Hepatocyte (in vitro differentiated cells): Measurements from ENCODE around the gene NUCKS1. TPM values are rescaled to one million over a fixed set of nuclear protein-coding genes. Genes with fewer than 3 reads are reported as not detected.

Source experiments
- DNase-seq: peaks from one replicate; pipeline ENCODE4 v3.0.0-alpha.2; 2016; ENCODE audit warnings: low spot score
- H2AFZ ChIP-seq: fragments of 200-600 bp; sonication (generic); 2 replicates; pipeline ENCODE4 v1.6.0; 2016; ENCODE audit warnings: antibody characterized with exemption, mild to moderate bottlenecking
- H3K27ac ChIP-seq: fragments of 200-600 bp; sonication (generic); 2 replicates; pipeline ENCODE4 v1.5.1; 2016; ENCODE audit warnings: mild to moderate bottlenecking
- H3K27me3 ChIP-seq: fragments of 200-600 bp; sonication (generic); 2 replicates; pipeline ENCODE4 v1.6.1; 2016
- H3K36me3 ChIP-seq: fragments of 200-600 bp; sonication (generic); replicated peaks from 2 replicates; pipeline ENCODE4 v1.5.1; 2016; ENCODE audit warnings: low read depth; ENCODE audit not compliant: insufficient read depth
- H3K4me1 ChIP-seq: fragments of 200-600 bp; sonication (generic); 2 replicates; pipeline ENCODE4 v1.5.1; 2016; ENCODE audit warnings: mild to moderate bottlenecking, moderate library complexity; ENCODE audit not compliant: insufficient read depth
- H3K4me2 ChIP-seq: fragments of 200-600 bp; sonication (generic); 2 replicates; pipeline ENCODE4 v1.6.0; 2016
- H3K4me3 ChIP-seq: fragments of 200-600 bp; sonication (generic); 2 replicates; pipeline ENCODE4 v1.5.1; 2016; ENCODE audit warnings: mild to moderate bottlenecking
- H3K79me2 ChIP-seq: fragments of 200-600 bp; sonication (generic); 2 replicates; pipeline ENCODE4 v1.6.0; 2017; ENCODE audit warnings: mild to moderate bottlenecking
- H3K9me2 ChIP-seq: fragments of 200-600 bp; sonication (generic); replicated peaks from 2 replicates; pipeline ENCODE4 v1.6.0; 2017; ENCODE audit warnings: mild to moderate bottlenecking; ENCODE audit not compliant: insufficient read depth
- H3K9me3 ChIP-seq: fragments of 200-600 bp; sonication (generic); 2 replicates; pipeline ENCODE4 v1.5.1; 2016; ENCODE audit warnings: low read depth, mild to moderate bottlenecking
- H4K20me1 ChIP-seq: fragments of 200-600 bp; sonication (generic); 2 replicates; pipeline ENCODE4 v1.6.0; 2016; ENCODE audit warnings: mild to moderate bottlenecking; ENCODE audit not compliant: insufficient read depth, poor library complexity, severe bottlenecking
- CTCF ChIP-seq: fragments of 200-600 bp; sonication (generic); IDR thresholded peaks from 2 replicates; pipeline ENCODE4 v1.5.1; 2016; ENCODE audit warnings: antibody characterized with exemption, mild to moderate bottlenecking; ENCODE audit not compliant: poor library complexity
- EZH2 ChIP-seq: fragments of 200-600 bp; sonication (generic); IDR thresholded peaks from 2 replicates; pipeline ENCODE4 v1.6.1; 2016; ENCODE audit warnings: antibody characterized with exemption, mild to moderate bottlenecking, borderline replicate concordance
- EZH2phosphoT487 ChIP-seq: fragments of 200-600 bp; sonication (generic); IDR thresholded peaks from one replicate; pipeline ENCODE4 v1.6.1; 2018; ENCODE audit warnings: antibody characterized with exemption, mild to moderate bottlenecking, low read depth, moderate library complexity; ENCODE audit not compliant: unreplicated experiment, severe bottlenecking
- WGBS: methylation state at CpG from one replicate; pipeline ENCODE4 v1.1.6; 2016; ENCODE audit warnings: low lambda C conversion rate; ENCODE audit errors: missing lambda C conversion rate; 5-methylcytosine and 5-hydroxymethylcytosine counted together
- polyA plus RNA-seq: library from polyadenylated mRNA; unstranded; fragments of >200 nt; fragmentation: Nextera tagmentation; extraction: Ambion mirVana; gene quantifications from 2 replicates; pipeline ENCODE4 v1.2.1, GENCODE V29; 2016
- total RNA-seq: library from RNA; depleted of rRNA; stranded (reverse); fragments of >200 nt; gene quantifications from 2 replicates; pipeline ENCODE4 v1.2.3, GENCODE V29; 2014

The NUCKS1 gene
- total and polyA plus RNA-seq, 2 experiments from 2014 or later = 28.4 to 143 TPM

- WGBS = 79% methylated on average over 3 of the region's 3 CpGs
- no peaks in the 10 kb centered on the region for H3K9me2 ChIP-seq
- DNase-seq = no peak
- H3K27ac ChIP-seq = no peak overlapping the region
- TF ChIP-seq CTCF (no peak), EZH2phosphoT487 (no peak), EZH2 (no peak)
- no peaks in the 10 kb centered on the region for H3K4me1 ChIP-seq
- H3K9me3 ChIP-seq = no peaks in the 10 kb centered on the region
- H3K79me2 ChIP-seq = no peaks in the 10 kb centered on the region
- no peaks in the 10 kb centered on the region for H4K20me1 ChIP-seq
- no peaks in the 10 kb centered on the region for H3K27me3 ChIP-seq
- H3K4me3 ChIP-seq = no peak overlapping the region
- H3K36me3 ChIP-seq = no peaks in the 10 kb centered on the region
- no peak overlapping the region for H3K4me2 ChIP-seq
- H2AFZ ChIP-seq = no peak overlapping the region
These were observed 17.3 kb upstream of the NUCKS1 start for GRCh38 chr1:205767248-205767647.

GRCh38 chr1:205766570-205766969 is 16.6 kb upstream of the NUCKS1 start:
- no peak overlapping the region for H3K4me2 ChIP-seq
- no peaks in the 10 kb centered on the region for H3K79me2 ChIP-seq
- no peak for DNase-seq
- no peaks in the 10 kb centered on the region for H4K20me1 ChIP-seq
- TF ChIP-seq CTCF (no peak), EZH2phosphoT487 (no peak), EZH2 (no peak)
- no peaks in the 10 kb centered on the region for H3K36me3 ChIP-seq
- H3K9me2 ChIP-seq = no peaks in the 10 kb centered on the region
- no peak overlapping the region for H3K27ac ChIP-seq
- 71% methylated on average over 3 of the region's 3 CpGs for WGBS
- H2AFZ ChIP-seq = no peak overlapping the region
- no peak overlapping the region for H3K4me3 ChIP-seq
- H3K9me3 ChIP-seq = no peaks in the 10 kb centered on the region
- no peaks in the 10 kb centered on the region for H3K27me3 ChIP-seq
- H3K4me1 ChIP-seq = no peaks in the 10 kb centered on the region

- Histone ChIP-seq H2AFZ (no peak overlapping the region), H4K20me1 (no peaks in the 10 kb centered on the region), H3K27ac (no peak overlapping the region), H3K36me3 (no peaks in the 10 kb centered on the region), H3K27me3 (no peaks in the 10 kb centered on the region), H3K79me2 (no peaks in the 10 kb centered on the region), H3K4me1 (no peaks in the 10 kb centered on the region), H3K9me3 (no peaks in the 10 kb centered on the region), H3K4me2 (no peak overlapping the region), H3K4me3 (no peak overlapping the region), H3K9me2 (no peaks in the 10 kb centered on the region)
- DNase-seq = no peak
- TF ChIP-seq EZH2phosphoT487 (no peak), CTCF (no peak), EZH2 (no peak)
- 69% methylated on average over 5 of the region's 5 CpGs for WGBS
These were observed 16.1 kb upstream of the NUCKS1 start for GRCh38 chr1:205766038-205766437.

GRCh38 chr1:205764578-205764977 is 14.6 kb upstream of the NUCKS1 start:
- 91% methylated on average over 2 of the region's 2 CpGs for WGBS
- Histone ChIP-seq H3K27ac (no peak overlapping the region), H3K9me3 (no peaks in the 10 kb centered on the region), H3K9me2 (no peaks in the 10 kb centered on the region), H3K4me1 (no peaks in the 10 kb centered on the region), H3K4me3 (no peak overlapping the region), H3K36me3 (no peaks in the 10 kb centered on the region), H3K27me3 (no peaks in the 10 kb centered on the region), H3K79me2 (no peaks in the 10 kb centered on the region), H2AFZ (no peak overlapping the region), H3K4me2 (no peak overlapping the region), H4K20me1 (no peaks in the 10 kb centered on the region)
- no peak for DNase-seq
- TF ChIP-seq EZH2phosphoT487 (no peak), CTCF (no peak), EZH2 (no peak)
